NCI-H460 (cell line): ENCODE measurements around the gene KLRD1. TPM values are rescaled to one million over a fixed set of nuclear protein-coding genes. Genes with fewer than 3 reads are reported as not detected.
"Not testable (repeated sequence)": the region's sequence is repeated elsewhere in the genome, so short reads cannot be mapped to it uniquely, and the experiment has no call there.

ENCODE experiments used
- DNase-seq: peaks from one replicate; pipeline ENCODE4 v3.0.0-alpha.2; 2016; ENCODE audit warnings: low read depth; ENCODE audit errors: extremely low read depth
- total RNA-seq: library from RNA; depleted of rRNA; stranded (reverse); fragments of >200 nt; shearing (Covaris generic); gene quantifications from 2 replicates; pipeline ENCODE4 v1.2.3, GENCODE V29; 2014

KLRD1 gene
- total RNA-seq, 1 experiment from 2014 or later: not detected

- not testable (repeated sequence) for DNase-seq
Measured at GRCh38 chr12:10336196-10336595, 28.5 kb downstream of the KLRD1 start.

DNA sequence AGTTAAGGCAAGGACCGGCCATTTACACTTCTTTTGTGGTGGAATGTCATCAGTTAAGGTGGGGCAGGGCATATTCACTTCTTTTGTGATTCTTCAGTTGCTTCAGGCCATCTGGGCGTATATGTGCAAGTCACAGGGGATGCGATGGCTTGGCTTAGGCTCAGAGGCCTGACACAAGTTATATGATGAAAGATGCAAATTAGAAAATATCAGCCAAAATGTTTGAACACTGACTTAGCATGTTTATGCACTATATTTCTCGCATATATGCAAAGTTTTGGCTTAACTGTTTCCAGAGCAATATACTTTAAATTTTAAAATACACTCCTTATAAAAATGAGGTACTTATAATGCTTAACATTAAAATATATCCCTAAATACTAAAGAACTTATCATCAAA is 30.8 kb downstream of the KLRD1 start:
- DNase-seq: not testable (repeated sequence)

DNA sequence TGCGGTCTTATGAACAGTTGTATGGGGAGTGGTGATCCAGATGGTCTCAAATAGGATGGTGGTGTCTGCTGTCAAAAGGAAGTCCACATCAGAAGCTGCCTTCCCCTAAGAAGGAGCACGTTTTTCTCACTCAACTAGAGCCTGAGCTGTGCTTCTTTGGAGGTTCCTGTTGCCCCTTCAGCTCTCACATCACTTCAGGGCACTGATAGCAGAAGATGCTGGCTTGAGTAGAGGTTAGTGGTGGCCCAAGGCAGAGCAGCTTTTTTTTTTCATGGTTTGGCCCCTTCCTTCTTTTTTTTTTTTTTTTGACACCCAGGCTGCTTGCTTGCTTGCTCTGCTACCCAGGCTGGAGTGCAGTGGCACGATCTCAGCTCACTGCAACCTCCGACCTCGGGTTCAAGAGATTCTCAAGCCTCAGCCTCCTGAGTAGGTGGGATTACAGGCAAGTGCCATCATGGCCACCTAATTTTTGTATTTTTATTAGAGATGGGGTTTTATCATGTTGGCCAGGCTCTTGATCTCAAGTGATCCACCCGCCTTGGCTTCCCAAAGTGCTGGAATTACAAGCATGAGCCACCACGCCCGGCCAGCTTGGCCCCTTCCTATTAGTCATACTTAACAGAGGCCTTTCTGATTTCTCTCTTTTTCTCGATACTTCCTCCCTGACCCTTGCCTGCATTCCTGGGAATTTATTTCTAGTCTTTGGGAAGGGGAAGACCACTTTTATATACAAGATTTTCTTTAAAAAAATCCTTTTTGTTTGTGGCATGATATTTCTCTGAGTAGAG is 31.6 kb downstream of the KLRD1 start:
- DNase-seq: no peak

- DNase-seq: not testable (repeated sequence)
Measured at GRCh38 chr12:10340946-10341345, 33.3 kb downstream of the KLRD1 start.

DNA sequence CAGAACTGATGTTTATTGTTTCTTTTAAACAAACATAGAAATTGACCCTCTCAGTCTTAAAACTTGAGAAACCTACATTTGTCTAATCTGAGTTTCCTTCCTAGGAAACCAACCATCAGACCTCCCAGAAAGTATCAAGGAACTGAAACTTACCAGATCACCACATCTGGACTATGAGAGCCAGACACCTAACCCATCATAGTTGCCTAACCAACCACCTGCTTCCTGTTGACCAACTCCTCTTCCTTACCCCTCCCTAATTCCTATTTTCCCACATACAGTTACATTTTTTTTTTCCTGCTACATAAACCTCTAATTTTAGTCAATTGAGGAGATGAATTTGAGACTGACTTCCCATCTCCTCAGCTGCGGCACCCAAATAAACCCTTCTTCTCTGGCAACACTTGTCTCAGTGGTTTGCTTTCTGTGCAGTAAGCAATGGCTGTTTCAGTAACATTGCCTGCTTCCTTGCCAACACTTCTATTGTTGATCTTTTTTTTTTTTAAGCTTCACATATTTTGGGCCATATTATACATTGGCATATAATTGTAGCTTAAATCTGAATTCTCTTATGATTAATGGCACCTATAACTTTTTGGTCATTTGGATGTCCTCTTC is 34.3 kb downstream of the KLRD1 start:
- no peak for DNase-seq

DNA sequence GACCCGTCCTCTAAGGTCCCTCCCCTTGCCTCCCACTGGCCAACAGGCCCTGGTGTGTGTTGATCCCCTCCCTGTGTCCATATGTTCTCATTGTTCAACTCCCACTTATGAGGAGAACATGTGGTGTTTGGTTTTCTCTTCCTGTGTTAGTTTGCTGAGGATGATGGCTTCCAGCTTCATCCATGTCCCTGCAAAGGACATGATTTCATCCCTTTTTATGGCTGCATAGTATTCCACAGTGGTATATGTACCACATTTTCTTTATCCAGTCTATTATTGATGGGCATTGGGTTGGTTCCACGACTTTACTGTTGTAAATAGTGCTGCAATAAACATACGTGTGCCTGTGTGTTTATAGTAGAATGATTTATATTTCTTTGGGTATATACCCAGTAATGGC is 43.8 kb downstream of the KLRD1 start:
- DNase-seq: not testable (repeated sequence)

- DNase-seq: no peak
Measured at GRCh38 chr12:10354071-10354470, 46.4 kb downstream of the KLRD1 start.

- DNase-seq: no peak
Measured at GRCh38 chr12:10354502-10354901, 46.8 kb downstream of the KLRD1 start.

GRCh38 chr12:10358131-10358530 is 50.5 kb downstream of the KLRD1 start:
- no peak for DNase-seq

DNA sequence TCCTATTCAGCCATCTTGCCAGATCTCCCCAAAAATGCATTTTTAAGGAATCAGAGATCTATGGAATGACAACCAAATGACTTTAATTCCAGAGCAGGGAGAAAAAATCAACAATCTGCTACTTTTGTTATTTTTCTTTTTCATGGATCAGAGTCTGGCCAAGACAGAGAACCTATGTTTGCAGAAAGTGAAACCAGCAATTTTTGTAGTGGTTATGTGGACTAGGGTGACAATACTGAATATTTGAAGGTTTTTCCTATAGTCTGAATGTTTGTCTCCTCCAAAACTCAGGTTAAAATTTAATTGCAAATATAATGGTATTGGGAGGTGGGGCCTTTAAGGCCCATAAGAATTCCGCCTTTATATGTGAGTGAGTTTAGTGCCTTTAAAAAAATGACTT is 51.3 kb downstream of the KLRD1 start:
- no peak for DNase-seq

DNA sequence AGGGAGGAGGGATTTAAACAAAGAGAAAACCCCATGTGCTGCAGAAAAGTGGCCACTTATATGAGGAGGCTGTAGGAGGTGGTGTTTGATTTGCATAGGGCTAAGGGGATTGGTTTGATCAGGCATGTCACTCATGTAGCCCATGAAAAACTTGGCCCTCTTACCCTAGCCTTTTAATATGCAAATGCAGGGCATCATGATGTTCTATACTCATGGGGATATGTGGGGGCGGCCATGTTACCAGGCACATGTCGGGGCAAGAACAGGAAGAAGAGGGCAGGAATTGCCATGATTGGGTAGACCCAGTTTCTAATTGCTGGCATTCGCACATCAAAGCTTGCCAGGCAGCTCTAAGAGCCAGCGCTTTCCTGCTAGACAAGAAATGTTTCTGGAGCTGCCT is 53.4 kb downstream of the KLRD1 start:
- no peak for DNase-seq

DNA sequence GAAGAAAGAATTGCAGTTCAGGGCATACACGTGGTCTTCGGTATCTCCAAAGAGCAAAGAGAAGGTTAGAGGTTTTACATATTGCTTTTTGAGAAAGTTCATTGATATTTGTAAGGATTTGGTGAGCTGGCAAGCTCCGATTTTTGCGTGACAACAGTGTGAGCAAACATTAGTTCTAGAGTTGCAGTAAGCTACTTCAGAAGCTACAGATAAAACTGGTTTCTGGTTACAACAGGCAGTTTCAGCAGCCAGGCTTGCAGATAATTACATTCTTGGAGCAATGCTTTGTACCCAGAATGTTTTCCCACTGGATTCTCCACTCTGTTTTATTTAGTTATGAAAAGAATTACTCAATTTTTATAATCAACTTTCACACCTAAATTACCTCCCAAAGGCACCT is 54.0 kb downstream of the KLRD1 start:
- no peak for DNase-seq

GRCh38 chr12:10362325-10362724 is 54.7 kb downstream of the KLRD1 start:
- DNase-seq: no peak

GRCh38 chr12:10362828-10363657 is 55.4 kb downstream of the KLRD1 start:
- DNase-seq: no peak

- DNase-seq: no peak
Measured at GRCh38 chr12:10363658-10363913, 55.9 kb downstream of the KLRD1 start.

DNA sequence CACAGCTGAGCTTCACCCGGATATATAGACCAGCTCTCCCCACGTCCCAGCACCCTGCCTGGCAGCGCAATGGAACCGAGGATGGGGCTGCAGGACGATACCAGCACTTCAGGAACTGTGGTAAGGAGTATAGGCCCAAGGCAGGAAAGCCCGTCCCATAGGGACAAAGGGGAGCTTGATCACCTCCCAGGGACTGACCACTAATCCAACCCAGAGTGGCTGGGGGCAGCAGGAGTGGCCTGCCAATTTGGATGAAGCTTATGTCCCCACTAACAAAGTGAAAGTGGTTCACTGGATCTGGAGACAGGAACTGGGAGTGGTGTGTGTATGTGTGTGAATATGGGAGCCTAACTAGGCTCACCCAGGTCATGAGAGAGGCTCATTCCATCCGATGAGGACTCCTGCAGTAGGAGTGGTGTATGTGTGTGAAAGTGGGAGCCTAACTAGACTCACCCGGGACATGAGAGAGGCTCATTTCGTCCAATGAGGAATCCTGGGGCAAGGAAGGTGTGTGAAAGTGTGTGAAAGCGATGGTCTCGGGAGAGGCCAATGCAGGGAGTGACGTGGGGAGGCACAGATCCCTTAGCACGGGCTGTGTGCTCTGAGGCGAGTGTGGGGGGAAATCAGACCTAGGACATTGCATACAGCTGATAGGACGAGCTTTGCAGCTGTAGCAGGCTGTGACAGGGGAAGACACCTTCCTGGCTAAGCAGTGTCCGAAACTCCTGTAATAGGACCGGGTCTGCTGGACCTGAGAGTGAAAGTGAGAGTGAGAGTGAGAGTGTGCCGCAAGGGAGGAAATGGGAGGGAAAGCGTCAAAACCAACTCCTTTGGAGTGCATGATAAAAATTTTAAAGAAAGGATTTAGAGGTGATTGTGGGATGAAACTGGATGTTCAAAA is 56.5 kb downstream of the KLRD1 start:
- DNase-seq: no peak

- no peak for DNase-seq
Measured at GRCh38 chr12:10364815-10365622, 57.3 kb downstream of the KLRD1 start.

- DNase-seq: no peak
Measured at GRCh38 chr12:10365696-10366405, 58.2 kb downstream of the KLRD1 start.

DNA sequence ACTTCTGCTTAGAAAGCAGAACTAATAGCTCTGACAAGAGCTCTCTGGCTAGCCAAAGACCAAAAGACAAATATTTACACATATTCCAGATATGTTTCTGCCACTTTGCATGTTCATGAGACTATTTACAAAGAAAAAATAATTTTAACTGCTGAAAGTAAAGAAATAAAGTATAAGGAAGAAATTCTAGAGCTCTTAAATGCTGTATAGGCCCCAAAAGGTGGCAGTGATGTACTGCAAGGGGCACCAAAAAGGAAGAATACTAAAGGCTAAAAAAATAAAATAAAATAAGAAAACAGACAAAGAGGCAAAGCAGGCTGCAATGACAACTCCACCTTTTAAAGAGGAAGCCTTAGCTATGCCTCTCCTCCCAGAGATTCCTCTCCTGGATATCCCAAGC is 59.2 kb downstream of the KLRD1 start:
- no peak for DNase-seq
